Measurements from ENCODE around the gene CCBE1.

DNA sequence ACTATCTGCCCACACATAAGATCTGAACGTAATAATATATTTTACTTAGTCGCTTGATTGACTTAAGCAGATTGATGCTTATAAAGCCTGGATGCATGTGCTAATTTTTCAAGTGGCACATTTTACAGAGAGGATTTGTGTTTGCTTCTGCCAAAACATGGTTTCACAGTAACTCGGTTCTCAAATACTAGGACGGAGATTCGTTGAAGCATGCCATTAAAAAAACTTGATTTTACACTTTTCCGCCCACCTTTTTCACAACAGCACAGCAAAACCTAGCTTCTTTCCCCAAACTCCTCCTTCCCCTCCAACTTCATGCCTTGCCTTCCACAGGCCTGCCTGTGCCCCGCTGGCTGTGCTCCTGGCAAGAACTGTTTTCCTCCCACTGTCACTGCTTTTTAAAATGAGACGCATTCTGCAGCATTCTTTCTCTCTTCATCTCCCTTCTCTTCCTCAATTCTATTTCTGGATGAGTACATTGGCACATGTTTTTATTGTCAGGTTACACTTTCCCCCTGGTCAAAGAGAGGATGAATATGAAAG lies 283.0 kb downstream of the CCBE1 start:
- TF ChIP-seq, protein P1, sequence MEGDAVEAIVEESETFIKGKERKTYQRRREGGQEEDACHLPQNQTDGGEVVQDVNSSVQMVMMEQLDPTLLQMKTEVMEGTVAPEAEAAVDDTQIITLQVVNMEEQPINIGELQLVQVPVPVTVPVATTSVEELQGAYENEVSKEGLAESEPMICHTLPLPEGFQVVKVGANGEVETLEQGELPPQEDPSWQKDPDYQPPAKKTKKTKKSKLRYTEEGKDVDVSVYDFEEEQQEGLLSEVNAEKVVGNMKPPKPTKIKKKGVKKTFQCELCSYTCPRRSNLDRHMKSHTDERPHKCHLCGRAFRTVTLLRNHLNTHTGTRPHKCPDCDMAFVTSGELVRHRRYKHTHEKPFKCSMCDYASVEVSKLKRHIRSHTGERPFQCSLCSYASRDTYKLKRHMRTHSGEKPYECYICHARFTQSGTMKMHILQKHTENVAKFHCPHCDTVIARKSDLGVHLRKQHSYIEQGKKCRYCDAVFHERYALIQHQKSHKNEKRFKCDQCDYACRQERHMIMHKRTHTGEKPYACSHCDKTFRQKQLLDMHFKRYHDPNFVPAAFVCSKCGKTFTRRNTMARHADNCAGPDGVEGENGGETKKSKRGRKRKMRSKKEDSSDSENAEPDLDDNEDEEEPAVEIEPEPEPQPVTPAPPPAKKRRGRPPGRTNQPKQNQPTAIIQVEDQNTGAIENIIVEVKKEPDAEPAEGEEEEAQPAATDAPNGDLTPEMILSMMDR (conservative IDR thresholded peaks at IDR 0.05), result no peak
- no peak for TF ChIP-seq ZFX (IDR thresholded peaks at IDR 0.05)

Data from C4-2B (cell line).